ENCODE results near the gene RPS29.

DNA sequence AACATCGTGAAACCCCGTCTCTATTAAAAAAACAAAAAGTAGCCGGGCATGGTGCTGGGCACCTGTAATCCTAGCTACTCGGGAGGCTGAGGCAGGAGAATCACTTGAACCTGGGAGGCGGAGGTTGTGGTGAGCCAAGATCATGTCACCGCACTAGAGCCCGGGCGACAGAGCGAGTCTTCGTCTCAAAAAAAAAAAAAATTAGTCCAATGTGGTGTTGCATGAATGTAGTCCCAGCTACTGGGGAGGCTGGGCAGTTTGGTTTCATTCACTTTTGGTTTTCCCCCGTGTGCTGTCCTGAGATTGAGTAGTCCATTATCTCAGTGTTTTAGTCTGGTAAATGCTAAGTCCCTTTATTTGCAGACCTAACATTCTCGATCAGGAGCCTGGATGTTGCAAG lies 19.5 kb downstream of the RPS29 start:
- TF ChIP-seq, protein P1, sequence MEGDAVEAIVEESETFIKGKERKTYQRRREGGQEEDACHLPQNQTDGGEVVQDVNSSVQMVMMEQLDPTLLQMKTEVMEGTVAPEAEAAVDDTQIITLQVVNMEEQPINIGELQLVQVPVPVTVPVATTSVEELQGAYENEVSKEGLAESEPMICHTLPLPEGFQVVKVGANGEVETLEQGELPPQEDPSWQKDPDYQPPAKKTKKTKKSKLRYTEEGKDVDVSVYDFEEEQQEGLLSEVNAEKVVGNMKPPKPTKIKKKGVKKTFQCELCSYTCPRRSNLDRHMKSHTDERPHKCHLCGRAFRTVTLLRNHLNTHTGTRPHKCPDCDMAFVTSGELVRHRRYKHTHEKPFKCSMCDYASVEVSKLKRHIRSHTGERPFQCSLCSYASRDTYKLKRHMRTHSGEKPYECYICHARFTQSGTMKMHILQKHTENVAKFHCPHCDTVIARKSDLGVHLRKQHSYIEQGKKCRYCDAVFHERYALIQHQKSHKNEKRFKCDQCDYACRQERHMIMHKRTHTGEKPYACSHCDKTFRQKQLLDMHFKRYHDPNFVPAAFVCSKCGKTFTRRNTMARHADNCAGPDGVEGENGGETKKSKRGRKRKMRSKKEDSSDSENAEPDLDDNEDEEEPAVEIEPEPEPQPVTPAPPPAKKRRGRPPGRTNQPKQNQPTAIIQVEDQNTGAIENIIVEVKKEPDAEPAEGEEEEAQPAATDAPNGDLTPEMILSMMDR (IDR thresholded peaks at IDR 0.05), result no peak
- TF ChIP-seq POLR2AphosphoS5 (IDR thresholded peaks at IDR 0.05), result no peak
- no peak for TF ChIP-seq POLR2A (IDR thresholded peaks at IDR 0.05)
